HL-60/S4 treated with phorbol 12-myristate 13-acetate at 8.2 ng/mL for 4 days and 3 days (cell line): ENCODE results near the gene PIH1D1.

Experiments used
- in situ Hi-C: fragments of 300-500 bp; cut with MboI; formaldehyde crosslinking; loops from 2 replicates; pipeline ENCODE4 v1.15.0; 2022; ENCODE audit warnings: low sequenced_read_pairs

Gene PIH1D1

DNA sequence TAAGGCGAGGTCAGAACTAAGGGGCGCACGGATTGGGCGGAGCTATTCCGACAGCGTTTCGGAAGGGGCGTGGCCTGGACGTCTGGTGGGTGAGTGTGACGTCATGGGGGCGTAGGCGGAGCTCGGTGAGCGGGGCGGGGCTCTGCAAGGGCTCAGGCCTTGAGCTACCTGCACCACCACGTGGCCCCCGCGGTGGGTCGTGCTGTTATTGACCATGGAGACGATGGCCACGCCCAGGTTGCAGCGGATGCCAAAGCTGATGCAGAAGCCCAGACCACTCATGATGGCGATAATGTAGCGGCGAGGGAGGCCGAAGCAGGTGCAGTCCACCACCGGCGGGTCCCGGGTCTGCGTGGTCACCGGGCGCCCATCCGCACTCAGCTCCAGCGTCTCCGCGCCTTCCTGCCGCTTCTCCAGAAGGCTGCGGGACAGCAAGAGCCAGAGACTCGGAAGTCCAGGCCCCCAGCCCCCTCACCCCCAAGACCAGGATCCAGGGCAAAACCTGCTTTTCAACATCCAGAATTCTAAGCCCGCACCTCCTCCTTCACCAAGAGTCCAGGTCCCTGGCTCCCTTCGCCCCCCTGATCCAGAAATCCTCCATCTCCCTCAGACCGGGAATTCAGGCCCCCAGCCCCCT, 15.1 kb downstream of the PIH1D1 start:
- in situ Hi-C loops, result loop anchor here (5.0 kb wide), 1 partner anchor 44 kb away; no protein-coding TSS in a partner anchor

GRCh38 chr19:49435670-49436069, 15.9 kb downstream of the PIH1D1 start:
- in situ Hi-C loops, result loop anchor here (5.0 kb wide), 1 partner anchor 43 kb away; no protein-coding TSS in a partner anchor

DNA sequence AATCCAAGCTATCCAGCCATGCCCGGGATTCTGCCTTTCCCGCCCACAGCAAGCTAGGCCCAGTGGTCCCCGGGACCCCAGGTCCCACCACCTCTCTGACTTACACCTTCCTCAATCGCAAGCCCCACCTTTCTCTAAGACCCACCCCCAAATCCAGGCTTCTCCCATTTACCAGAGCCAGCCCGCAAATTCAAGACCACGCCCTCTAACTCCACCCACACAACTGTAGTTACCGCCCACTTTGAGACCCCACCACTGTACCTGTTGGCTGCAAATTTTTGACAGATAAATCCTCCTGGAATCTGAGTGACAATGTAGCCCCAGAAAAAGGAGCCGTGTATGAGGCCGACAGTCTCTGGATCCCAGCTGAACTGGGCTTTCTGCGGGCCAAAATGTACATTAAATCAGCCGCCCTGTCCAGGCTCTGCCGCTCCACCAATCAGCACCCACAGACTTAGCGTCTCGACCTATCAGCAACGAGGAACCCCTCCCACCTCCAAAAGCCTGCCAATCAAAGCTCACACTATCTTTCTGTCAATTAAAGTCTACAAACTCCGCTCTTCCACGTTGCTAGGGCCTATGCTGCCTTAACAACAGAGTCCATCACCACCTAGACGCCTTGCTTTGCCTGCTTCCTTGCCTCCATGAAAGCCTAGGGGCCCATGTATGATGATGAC, 16.6 kb downstream of the PIH1D1 start:
- in situ Hi-C loops, result loop anchor here (5.0 kb wide), 1 partner anchor 43 kb away; no protein-coding TSS in a partner anchor

DNA sequence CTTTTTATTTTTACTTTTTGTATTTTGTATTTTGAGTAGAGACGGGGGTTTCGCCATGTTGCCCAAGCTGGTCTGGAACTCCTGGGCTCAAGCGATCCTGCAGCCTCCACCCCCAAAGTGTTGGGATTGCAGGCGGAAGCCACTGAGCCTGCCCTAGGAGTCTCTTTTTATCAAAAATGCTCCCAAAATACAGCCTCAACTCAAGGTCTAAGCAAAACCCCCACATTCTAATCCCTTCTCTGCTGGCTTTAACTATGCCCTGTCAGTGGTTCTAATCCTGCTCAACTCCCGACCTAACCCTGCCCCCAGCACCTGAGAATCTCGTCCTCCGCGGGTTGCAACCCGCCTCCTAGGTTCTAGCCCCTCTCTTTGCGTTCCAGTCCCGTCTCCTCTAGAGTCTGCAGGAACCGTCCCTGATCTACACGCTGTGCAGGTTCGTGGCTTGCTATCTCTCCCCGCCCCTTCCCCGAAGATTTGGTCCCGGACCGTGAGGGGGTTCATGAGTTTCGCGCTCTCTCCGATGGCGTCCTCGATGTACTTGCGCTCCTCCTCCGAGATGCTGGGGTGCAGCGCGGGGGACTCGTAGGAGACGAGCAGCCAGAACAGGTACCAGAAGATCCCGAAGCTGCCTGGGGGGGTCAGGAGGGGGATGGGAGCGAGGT, 18.2 kb downstream of the PIH1D1 start:
- in situ Hi-C loops, result no loop called here

- in situ Hi-C loops, result no loop called here
Observed at GRCh38 chr19:49432141-49433073, 19.2 kb downstream of the PIH1D1 start.

- in situ Hi-C loops, result no loop called here
Observed at GRCh38 chr19:49431330-49431749, 20.3 kb downstream of the PIH1D1 start.

DNA sequence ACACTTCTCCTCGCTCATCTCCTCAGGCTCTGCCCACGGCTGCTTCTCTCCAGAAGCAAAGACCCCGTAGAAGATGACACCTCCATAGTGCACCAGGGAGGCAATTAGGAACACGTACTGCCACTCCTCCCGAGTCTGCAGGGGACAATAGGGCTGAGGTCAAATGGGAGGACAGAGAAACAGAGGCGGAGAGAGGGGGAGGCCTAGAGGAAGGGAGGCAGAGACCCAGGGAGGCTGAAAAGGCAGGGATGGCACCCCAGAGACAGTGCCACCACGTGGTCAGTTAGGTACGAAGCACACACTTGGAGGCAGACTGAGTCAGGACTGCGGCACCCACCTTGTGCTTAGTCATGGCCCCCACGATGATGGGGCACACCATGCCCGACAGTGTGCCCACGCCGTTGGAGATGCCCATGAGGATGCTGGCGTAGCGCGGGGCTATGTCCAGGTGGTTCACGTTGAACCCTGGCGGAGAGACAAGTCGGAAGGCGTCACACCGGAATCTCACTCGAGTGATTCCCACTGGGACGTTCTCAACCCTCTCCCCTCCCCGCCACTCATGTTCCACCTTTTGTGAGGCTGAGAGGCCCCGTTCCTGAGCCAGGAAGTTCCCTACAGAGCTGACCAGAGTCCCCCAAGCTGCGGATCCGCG, 20.8 kb downstream of the PIH1D1 start:
- in situ Hi-C loops, result no loop called here

- in situ Hi-C loops, result no loop called here
Observed at GRCh38 chr19:49430172-49430677, 21.4 kb downstream of the PIH1D1 start.

- in situ Hi-C loops, result no loop called here
Observed at GRCh38 chr19:49428547-49429451, 22.8 kb downstream of the PIH1D1 start.

GRCh38 chr19:49427855-49428546, 23.6 kb downstream of the PIH1D1 start:
- in situ Hi-C loops, result no loop called here

DNA sequence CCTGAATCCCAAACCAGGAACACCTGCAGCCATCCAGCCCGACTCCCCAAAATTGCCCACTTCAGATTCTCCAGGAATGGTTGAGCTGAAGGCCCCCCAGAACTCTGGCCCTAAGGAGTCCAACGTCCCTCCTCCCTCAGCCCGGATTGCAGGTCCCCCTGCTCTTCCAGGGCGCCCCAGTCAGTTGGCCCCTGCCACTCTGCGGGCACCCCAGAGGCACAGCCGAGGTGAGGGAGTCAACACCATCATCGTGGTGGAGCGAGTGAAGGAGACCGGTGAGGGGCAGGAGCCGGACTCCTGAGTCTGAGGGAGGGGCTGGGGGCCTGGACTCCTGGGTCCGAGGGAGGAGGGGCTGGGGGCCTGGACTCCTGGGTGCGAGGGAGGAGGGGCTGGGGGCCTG, 24.3 kb downstream of the PIH1D1 start:
- in situ Hi-C loops, result no loop called here

DNA sequence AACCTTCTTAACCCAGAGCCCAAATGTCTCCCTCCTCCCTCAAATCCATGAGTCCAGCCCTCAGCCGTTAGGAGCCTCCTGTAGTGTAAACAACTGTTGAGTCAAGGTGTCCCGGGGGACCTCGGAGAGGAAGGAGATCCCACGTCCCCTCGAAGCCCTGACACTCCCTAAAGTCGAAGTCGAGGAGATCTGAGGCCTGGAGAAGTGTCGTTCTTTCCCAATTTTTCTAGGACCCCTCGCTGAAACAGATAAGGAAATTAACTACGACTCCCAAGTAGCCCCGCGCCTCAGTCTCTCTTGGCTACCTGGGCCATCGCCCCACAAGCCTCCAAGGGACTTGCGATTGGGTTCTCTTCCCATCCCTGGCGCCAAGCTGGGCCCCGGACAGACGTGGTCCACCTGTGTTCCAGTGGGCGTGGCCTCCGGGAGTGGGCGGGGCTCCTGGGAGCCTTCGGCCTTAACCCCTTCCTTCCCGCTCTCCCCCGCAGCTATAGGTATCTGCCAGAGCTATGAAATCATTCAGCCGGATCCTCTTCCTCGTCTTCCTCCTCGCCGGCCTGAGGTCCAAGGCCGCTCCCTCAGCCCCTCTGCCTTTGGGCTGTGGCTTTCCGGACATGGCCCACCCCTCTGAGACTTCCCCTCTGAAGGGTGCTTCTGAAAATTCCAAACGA, 25.6 kb downstream of the PIH1D1 start:
- in situ Hi-C loops, result no loop called here

DNA sequence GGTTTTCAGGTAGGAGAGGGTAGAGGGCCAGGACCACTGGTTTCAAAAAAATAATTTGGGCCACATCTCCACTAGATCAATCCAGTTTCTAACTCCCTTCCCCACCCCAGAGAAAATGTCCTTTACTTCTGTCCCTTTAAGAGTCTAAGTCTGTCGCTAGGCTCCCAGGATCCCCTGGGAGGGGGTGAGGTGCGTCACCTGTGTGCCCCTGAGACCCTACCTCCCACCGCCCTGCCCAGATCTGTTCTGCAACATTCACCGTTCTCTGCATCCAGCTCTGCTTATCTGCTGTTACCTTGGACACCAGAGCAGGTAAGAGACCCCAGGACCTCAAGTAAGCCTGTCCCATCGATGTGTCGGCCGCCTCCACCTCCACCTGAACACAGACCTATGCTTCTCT, 26.4 kb downstream of the PIH1D1 start, which contains the start of gene GFY:
Gene GFY (plus strand): TSS at position 211 of the 400 bp plus-strand sequence. CDS start 1,043 bp downstream, outside the sequence.
- in situ Hi-C loops, result no loop called here

DNA sequence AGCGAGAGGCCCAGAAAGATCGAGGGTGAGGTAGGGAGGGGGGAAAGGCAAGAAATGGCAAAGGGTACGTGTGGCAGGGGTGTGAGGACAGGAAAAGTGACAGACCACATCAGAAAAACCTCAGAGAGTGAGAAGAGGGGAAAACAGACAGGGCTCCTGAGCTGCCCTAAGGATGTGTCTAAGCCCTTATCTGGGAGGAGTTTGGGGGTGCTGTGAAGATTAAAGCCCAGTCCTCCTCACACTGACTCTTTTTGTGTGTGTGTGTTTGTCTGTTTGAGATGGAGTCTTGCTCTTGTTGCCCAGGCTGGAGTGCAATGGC, 27.7 kb downstream of the PIH1D1 start:
- in situ Hi-C loops, result no loop called here

GRCh38 chr19:49423071-49423984, 28.3 kb downstream of the PIH1D1 start, which contains the start of gene PTH2:
TSS of gene PTH2 (minus strand) at chr19:49423441. CDS start at chr19:49423339, 102 bp downstream.
- in situ Hi-C loops, result no loop called here

GRCh38 chr19:49422407-49423070, 29.1 kb downstream of the PIH1D1 start:
- in situ Hi-C loops, result no loop called here
